Fibroblast of skin of left quadriceps (primary cell): ENCODE data around the gene ZNF516.

Experiments
- DNase-seq, 2 experiments: peaks; one replicate each; pipeline ENCODE4 v3.0.0-alpha.2; 2013; ENCODE audit warnings: low read depth in 2 of 2

The ZNF516 gene

GRCh38 chr18:76362676-76363075, 132.4 kb downstream of the ZNF516 start:
- no peak for DNase-seq

GRCh38 chr18:76361219-76361618, 133.8 kb downstream of the ZNF516 start:
- no peak for DNase-seq

GRCh38 chr18:76359909-76360308, 135.1 kb downstream of the ZNF516 start:
- DNase-seq = no peak

GRCh38 chr18:76358774-76359173, 136.3 kb downstream of the ZNF516 start:
- no peak for DNase-seq

- no peak for DNase-seq
Observed at GRCh38 chr18:76357585-76358260, 137.3 kb downstream of the ZNF516 start.

GRCh38 chr18:76357174-76357573, 137.9 kb downstream of the ZNF516 start:
- DNase-seq = no peak

- no peak for DNase-seq
Observed at GRCh38 chr18:76356666-76357065, 138.4 kb downstream of the ZNF516 start.

- DNase-seq = peak; percentile 19 to 20
Observed at GRCh38 chr18:76354348-76354747, 140.7 kb downstream of the ZNF516 start.

- no peak for DNase-seq
Observed at GRCh38 chr18:76353500-76353899, 141.5 kb downstream of the ZNF516 start.

- no peak for DNase-seq
Observed at GRCh38 chr18:76353046-76353445, 142.0 kb downstream of the ZNF516 start.

GRCh38 chr18:76351961-76352581, 143.0 kb downstream of the ZNF516 start:
- DNase-seq = peak; percentile 69 to 73

- DNase-seq = no peak
Observed at GRCh38 chr18:76350134-76351025, 144.7 kb downstream of the ZNF516 start.

GRCh38 chr18:76349067-76349715, 145.9 kb downstream of the ZNF516 start:
- peak; percentile 43 to 46 for DNase-seq

GRCh38 chr18:76348267-76349066, 146.6 kb downstream of the ZNF516 start:
- DNase-seq = no peak

GRCh38 chr18:76347341-76347740, 147.7 kb downstream of the ZNF516 start:
- DNase-seq = no peak

- DNase-seq = no peak
Observed at GRCh38 chr18:76346490-76347130, 148.4 kb downstream of the ZNF516 start.

- DNase-seq = no peak
Observed at GRCh38 chr18:76345901-76346300, 149.1 kb downstream of the ZNF516 start.

GRCh38 chr18:76343938-76344569, 151.0 kb downstream of the ZNF516 start:
- DNase-seq = no peak

- DNase-seq = no peak
Observed at GRCh38 chr18:76340410-76340809, 154.6 kb downstream of the ZNF516 start.

GRCh38 chr18:76339246-76339620, 155.8 kb downstream of the ZNF516 start:
- no peak for DNase-seq
